Stimulated activated CD4-positive, alpha-beta T cell treated with anti-CD3 and anti-CD28 coated beads, Interleukin-15, amount 100 ng/mL, for 1 hour (primary cell): ENCODE data around the gene RPGRIP1L.
"Not testable (repeated sequence)": the region's sequence is repeated elsewhere in the genome, so short reads cannot be mapped to it uniquely, and the experiment has no call there.

Experiments used
- DNase-seq, 2 donors: peaks; one replicate each; pipeline ENCODE4 v3.0.0-alpha.2; 2020; ENCODE audit warnings: low read depth in 1 of 2, low spot score in 1 of 2

RPGRIP1L gene

GRCh38 chr16:53713403-53714204 lies 9.9 kb upstream of the RPGRIP1L start:
- no peak for DNase-seq

GRCh38 chr16:53712065-53712464 lies 8.4 kb upstream of the RPGRIP1L start:
- no peak for DNase-seq

- DNase-seq: no peak
Measured at GRCh38 chr16:53711390-53711789, 7.7 kb upstream of the RPGRIP1L start.

- DNase-seq: no peak
Measured at GRCh38 chr16:53708490-53708889, 4.8 kb upstream of the RPGRIP1L start.

GRCh38 chr16:53707671-53708070 lies 4.0 kb upstream of the RPGRIP1L start:
- no peak for DNase-seq

GRCh38 chr16:53704445-53704813 lies 770 bp upstream of the RPGRIP1L start:
- no peak for DNase-seq

GRCh38 chr16:53698271-53698670 lies 5.4 kb downstream of the RPGRIP1L start:
- DNase-seq: not testable (repeated sequence)

- DNase-seq: no peak
Measured at GRCh38 chr16:53695070-53695469, 8.6 kb downstream of the RPGRIP1L start.

- no peak for DNase-seq
Measured at GRCh38 chr16:53693320-53693719, 10.3 kb downstream of the RPGRIP1L start.

- no peak for DNase-seq
Measured at GRCh38 chr16:53692146-53692545, 11.5 kb downstream of the RPGRIP1L start.

- no peak for DNase-seq
Measured at GRCh38 chr16:53690771-53691170, 12.9 kb downstream of the RPGRIP1L start.

- DNase-seq: no peak
Measured at GRCh38 chr16:53689636-53690035, 14.0 kb downstream of the RPGRIP1L start.

- no peak for DNase-seq
Measured at GRCh38 chr16:53686710-53687109, 16.9 kb downstream of the RPGRIP1L start.

GRCh38 chr16:53685334-53685733 lies 18.3 kb downstream of the RPGRIP1L start:
- DNase-seq: not testable (repeated sequence)

GRCh38 chr16:53681354-53681753 lies 22.3 kb downstream of the RPGRIP1L start:
- no peak for DNase-seq

- DNase-seq: no peak
Measured at GRCh38 chr16:53680756-53681155, 22.9 kb downstream of the RPGRIP1L start.

- DNase-seq: no peak
Measured at GRCh38 chr16:53678756-53679343, 24.8 kb downstream of the RPGRIP1L start.

GRCh38 chr16:53678155-53678554 lies 25.5 kb downstream of the RPGRIP1L start:
- DNase-seq: no peak

- DNase-seq: no peak
Measured at GRCh38 chr16:53673189-53673588, 30.5 kb downstream of the RPGRIP1L start.

- DNase-seq: no peak
Measured at GRCh38 chr16:53672461-53672860, 31.2 kb downstream of the RPGRIP1L start.

GRCh38 chr16:53668869-53669268 lies 34.8 kb downstream of the RPGRIP1L start:
- DNase-seq: no peak

- no peak for DNase-seq
Measured at GRCh38 chr16:53666786-53667415, 36.8 kb downstream of the RPGRIP1L start.
